ENCODE results near the gene ACER3. TPM values are rescaled to one million over a fixed set of nuclear protein-coding genes. Genes with fewer than 3 reads are reported as not detected.
"Not testable (repeated sequence)": the region's sequence is repeated elsewhere in the genome, so short reads cannot be mapped to it uniquely, and the experiment has no call there.

Gene ACER3
- total RNA-seq, 1 experiment from 2014 or later, result 13.7 TPM

- CTCF ChIA-PET, result interaction anchor here (1.5 kb wide), 1 partner anchor 13 kb away, joined by 6 read pairs; no protein-coding TSS in a partner anchor
- POLR2A ChIA-PET, result no interaction called here
These were observed 40.5 kb upstream of the ACER3 start for GRCh38 chr11:76820184-76820566.

GRCh38 chr11:76821396-76821795 is 39.3 kb upstream of the ACER3 start:
- Mint-ChIP-seq H3K9me3 (peaks cover 44% of the 10 kb centered on the region), H3K4me1 (peaks cover 20% of the 10 kb centered on the region), H3K36me3 (peaks cover 38% of the 10 kb centered on the region)
- DNase-seq (ENCODE audit: low spot score); H3K27me3 Mint-ChIP-seq (ENCODE audit: low read depth); H3K27ac Mint-ChIP-seq; ATAC-seq; H3K4me3 Mint-ChIP-seq; POLR2A ChIA-PET; CTCF ChIA-PET: not testable (repeated sequence)

More at GRCh38 chr11:76820184-76820566, 40.5 kb upstream of the ACER3 start:
- Mint-ChIP-seq H3K27ac (no peak overlapping the region), H3K9me3 (peaks cover 56% of the 10 kb centered on the region), H3K4me1 (peaks cover 20% of the 10 kb centered on the region), H3K27me3 (ENCODE audit: low read depth) (peaks cover 9% of the 10 kb centered on the region), H3K4me3 (no peak overlapping the region), H3K36me3 (peaks cover 50% of the 10 kb centered on the region)
- DNase-seq (ENCODE audit: low spot score) (no peak), ATAC-seq (no peak)
- no peak for TF ChIP-seq USF2 (CRISPR knock-in tag; IDR thresholded peaks at IDR 0.05)
- TF ChIP-seq JUN (CRISPR knock-in tag; IDR thresholded peaks at IDR 0.05), result no peak
- TF ChIP-seq MLX (CRISPR knock-in tag; IDR thresholded peaks at IDR 0.05), result no peak
- no peak for TF ChIP-seq ELF4 (CRISPR knock-in tag; IDR thresholded peaks at IDR 0.05; ENCODE audit: low read depth)
- no peak for TF ChIP-seq ZNF219 (CRISPR knock-in tag; IDR thresholded peaks at IDR 0.05; ENCODE audit: borderline replicate concordance)
- TF ChIP-seq MYBL2 (CRISPR knock-in tag; IDR thresholded peaks at IDR 0.05), result no peak
- no peak for TF ChIP-seq TP53 (CRISPR knock-in tag; IDR thresholded peaks at IDR 0.05)
- TF ChIP-seq ZNF281 (CRISPR knock-in tag; IDR thresholded peaks at IDR 0.05), result no peak
- TF ChIP-seq ZNF317 (CRISPR knock-in tag; IDR thresholded peaks at IDR 0.05; ENCODE audit: borderline replicate concordance, low read depth), result no peak
- TF ChIP-seq ZNF425 (CRISPR knock-in tag; conservative IDR thresholded peaks at IDR 0.05), result no peak
- TF ChIP-seq ZSCAN18 (CRISPR knock-in tag; IDR thresholded peaks at IDR 0.05), result no peak
- TF ChIP-seq ZNF671 (CRISPR knock-in tag; IDR thresholded peaks at IDR 0.05), result no peak
- TF ChIP-seq TEAD1 (CRISPR knock-in tag; IDR thresholded peaks at IDR 0.05), result no peak

- Mint-ChIP-seq H3K27me3 (ENCODE audit: low read depth) (no peaks in the 10 kb centered on the region), H3K27ac (no peak overlapping the region), H3K4me1 (peaks cover 20% of the 10 kb centered on the region), H3K36me3 (peaks cover 28% of the 10 kb centered on the region), H3K9me3 (peaks cover 34% of the 10 kb centered on the region), H3K4me3 (no peak overlapping the region)
- ChIA-PET CTCF (no interaction called here), POLR2A (no interaction called here)
- ATAC-seq (no peak), DNase-seq (ENCODE audit: low spot score) (no peak)
- no peak for TF ChIP-seq MXD4 (CRISPR knock-in tag; IDR thresholded peaks at IDR 0.05; ENCODE audit: borderline replicate concordance)
- no peak for TF ChIP-seq PREB (CRISPR knock-in tag; IDR thresholded peaks at IDR 0.05; ENCODE audit: borderline replicate concordance)
- TF ChIP-seq ATF3 (CRISPR knock-in tag; conservative IDR thresholded peaks at IDR 0.05), result no peak
- no peak for TF ChIP-seq JUN (CRISPR knock-in tag; IDR thresholded peaks at IDR 0.05)
- no peak for TF ChIP-seq TP53 (CRISPR knock-in tag; IDR thresholded peaks at IDR 0.05)
- no peak for TF ChIP-seq ATF6 (CRISPR knock-in tag; IDR thresholded peaks at IDR 0.05)
- no peak for TF ChIP-seq E2F5 (CRISPR knock-in tag; IDR thresholded peaks at IDR 0.05)
- TF ChIP-seq SMAD3 (CRISPR knock-in tag; IDR thresholded peaks at IDR 0.05; ENCODE audit: borderline replicate concordance), result no peak
These were observed 38.3 kb upstream of the ACER3 start for GRCh38 chr11:76822406-76822805.

Data from WTC11 (cell line).